Stomach (tissue), 4 donors: ENCODE results near the gene BCAR3.

Source experiments
- POLR2A ChIP-seq, 4 donors: fragments of 450-650 bp; IDR thresholded peaks; one replicate each; pipeline ENCODE4 v1.6.1; 2016; ENCODE audit warnings: antibody characterized with exemption in 4 of 4, control low read depth in 2 of 4, mild to moderate bottlenecking in 1 of 4, moderate library complexity in 1 of 4
- TF ChIP-seq, protein P1 (sequence below), 7 experiments: fragments of 450-650 bp in 4 of 7; fragments of 200-600 bp in 3 of 7; sonication (generic) in 3 of 7; IDR thresholded peaks; one replicate each; pipeline ENCODE4 v1.5.1; 2016 to 2019; ENCODE audit warnings: antibody characterized with exemption in 7 of 7, control low read depth in 2 of 7, mild to moderate bottlenecking in 1 of 7

DNA sequence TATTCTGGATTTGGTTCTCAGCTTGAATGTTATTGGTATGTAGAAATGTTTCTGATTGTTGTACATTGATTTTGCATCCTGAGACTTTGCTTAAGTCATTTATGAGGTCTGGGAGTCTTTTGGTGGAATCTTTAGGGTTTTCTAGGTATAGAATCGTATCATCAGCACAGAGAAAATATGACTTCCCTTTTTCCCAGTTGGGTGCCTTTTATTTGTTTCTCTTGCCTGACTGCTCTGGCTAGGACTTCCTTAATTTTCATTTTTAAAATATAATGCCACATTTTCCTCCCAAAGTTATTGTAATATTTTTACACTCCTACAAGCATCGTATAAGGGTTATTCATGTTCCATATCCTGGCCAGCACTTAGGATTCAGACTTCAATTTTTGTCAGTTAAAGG lies 122.6 kb downstream of the BCAR3 start:
- TF ChIP-seq POLR2A (IDR thresholded peaks at IDR 0.05), result no peak
- TF ChIP-seq, protein P1, sequence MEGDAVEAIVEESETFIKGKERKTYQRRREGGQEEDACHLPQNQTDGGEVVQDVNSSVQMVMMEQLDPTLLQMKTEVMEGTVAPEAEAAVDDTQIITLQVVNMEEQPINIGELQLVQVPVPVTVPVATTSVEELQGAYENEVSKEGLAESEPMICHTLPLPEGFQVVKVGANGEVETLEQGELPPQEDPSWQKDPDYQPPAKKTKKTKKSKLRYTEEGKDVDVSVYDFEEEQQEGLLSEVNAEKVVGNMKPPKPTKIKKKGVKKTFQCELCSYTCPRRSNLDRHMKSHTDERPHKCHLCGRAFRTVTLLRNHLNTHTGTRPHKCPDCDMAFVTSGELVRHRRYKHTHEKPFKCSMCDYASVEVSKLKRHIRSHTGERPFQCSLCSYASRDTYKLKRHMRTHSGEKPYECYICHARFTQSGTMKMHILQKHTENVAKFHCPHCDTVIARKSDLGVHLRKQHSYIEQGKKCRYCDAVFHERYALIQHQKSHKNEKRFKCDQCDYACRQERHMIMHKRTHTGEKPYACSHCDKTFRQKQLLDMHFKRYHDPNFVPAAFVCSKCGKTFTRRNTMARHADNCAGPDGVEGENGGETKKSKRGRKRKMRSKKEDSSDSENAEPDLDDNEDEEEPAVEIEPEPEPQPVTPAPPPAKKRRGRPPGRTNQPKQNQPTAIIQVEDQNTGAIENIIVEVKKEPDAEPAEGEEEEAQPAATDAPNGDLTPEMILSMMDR (IDR thresholded peaks at IDR 0.05), result no peak
